H9 (cell line): ENCODE results near the gene ST6GAL1. TPM values are rescaled to one million over a fixed set of nuclear protein-coding genes. Genes with fewer than 3 reads are reported as not detected.

Experiments
- DNase-seq: peaks from one replicate; pipeline ENCODE4 v3.0.0-alpha.2; 2017
- H2AFZ ChIP-seq: one replicate; pipeline ENCODE4 v1.6.1; 2013; ENCODE audit warnings: mild to moderate bottlenecking, low read length, control low read depth, moderate library complexity
- H2AK5ac ChIP-seq: 2 replicates; pipeline ENCODE4 v1.6.1; 2013; ENCODE audit warnings: low read length, control low read depth, mixed read lengths; ENCODE audit not compliant: insufficient read length
- H2BK120ac ChIP-seq: one replicate; pipeline ENCODE4 v1.6.1; 2013; ENCODE audit warnings: low read depth, mild to moderate bottlenecking, low read length, control low read depth, inconsistent platforms; ENCODE audit not compliant: poor library complexity, severe bottlenecking
- H2BK12ac ChIP-seq: 2 replicates; pipeline ENCODE4 v1.6.1; 2013; ENCODE audit warnings: low read length, control low read depth, mixed read lengths, low read depth; ENCODE audit not compliant: insufficient read length
- H2BK15ac ChIP-seq: 2 replicates; pipeline ENCODE4 v1.6.1; 2013; ENCODE audit warnings: low read depth, low read length, control low read depth
- H2BK20ac ChIP-seq: one replicate; pipeline ENCODE4 v1.6.1; 2013; ENCODE audit warnings: low read depth, mild to moderate bottlenecking, low read length, control low read depth, inconsistent platforms; ENCODE audit not compliant: poor library complexity, severe bottlenecking
- H2BK5ac ChIP-seq: 2 replicates; pipeline ENCODE4 v1.6.1; 2013; ENCODE audit warnings: low read length, control low read depth, mixed read lengths; ENCODE audit not compliant: insufficient read length
- H3K14ac ChIP-seq: 2 replicates; pipeline ENCODE4 v1.6.1; 2013; ENCODE audit warnings: low read length, control low read depth; ENCODE audit not compliant: insufficient read depth
- H3K18ac ChIP-seq: 2 replicates; pipeline ENCODE4 v1.6.1; 2013; ENCODE audit warnings: low read depth, mild to moderate bottlenecking, mixed read lengths, low read length, control low read depth; ENCODE audit not compliant: insufficient read length
- H3K23ac ChIP-seq: 2 replicates; pipeline ENCODE4 v1.6.1; 2013; ENCODE audit warnings: low read length, control low read depth, mixed read lengths, low read depth; ENCODE audit not compliant: insufficient read length
- H3K23me2 ChIP-seq: 2 replicates; pipeline ENCODE4 v1.6.1; 2013; ENCODE audit warnings: low read depth, mild to moderate bottlenecking, mixed read lengths, low read length, control low read depth; ENCODE audit not compliant: insufficient read length, poor library complexity, severe bottlenecking
- H3K27ac ChIP-seq: 2 replicates; pipeline ENCODE4 v1.5.1; 2013; ENCODE audit warnings: low read length, control low read depth, mixed read lengths, low read depth; ENCODE audit not compliant: insufficient read length
- H3K27me3 ChIP-seq: 2 replicates; pipeline ENCODE4 v1.6.1; 2013; ENCODE audit warnings: low read length, control low read depth, inconsistent platforms; ENCODE audit not compliant: insufficient read depth
- H3K4ac ChIP-seq: 2 replicates; pipeline ENCODE4 v1.6.1; 2013; ENCODE audit warnings: low read depth, mild to moderate bottlenecking, control low read depth, inconsistent platforms, low read length, moderate library complexity
- H3K4me1 ChIP-seq: 2 replicates; pipeline ENCODE4 v1.6.1; 2013; ENCODE audit warnings: low read length, control low read depth, inconsistent platforms; ENCODE audit not compliant: insufficient read depth
- H3K4me2 ChIP-seq: 2 replicates; pipeline ENCODE4 v1.6.1; 2013; ENCODE audit warnings: low read length, control low read depth, mixed read lengths; ENCODE audit not compliant: insufficient read length, insufficient read depth
- H3K56ac ChIP-seq: 2 replicates; pipeline ENCODE4 v1.6.1; 2013; ENCODE audit warnings: low read depth, mild to moderate bottlenecking, mixed read lengths, low read length, control low read depth; ENCODE audit not compliant: insufficient read length
- H3K79me1 ChIP-seq: 2 replicates; pipeline ENCODE4 v1.6.1; 2013; ENCODE audit warnings: low read depth, mild to moderate bottlenecking, moderate library complexity, low read length, control low read depth, inconsistent platforms; ENCODE audit not compliant: insufficient read depth, poor library complexity, severe bottlenecking
- H3K79me2 ChIP-seq: 2 replicates; pipeline ENCODE4 v1.6.1; 2013; ENCODE audit warnings: low read length, control low read depth, inconsistent platforms; ENCODE audit not compliant: insufficient read depth
- H3K9ac ChIP-seq: 2 replicates; pipeline ENCODE4 v1.6.1; 2013; ENCODE audit warnings: low read length, control low read depth, mixed read lengths; ENCODE audit not compliant: insufficient read length; ENCODE audit errors: extremely low read depth
- H3K9me3 ChIP-seq: one replicate; pipeline ENCODE4 v1.6.1; 2013; ENCODE audit warnings: low read depth, low read length, inconsistent platforms; ENCODE audit not compliant: control insufficient read depth
- H3T11ph ChIP-seq: one replicate; pipeline ENCODE4 v1.6.1; 2013; ENCODE audit warnings: mild to moderate bottlenecking, low read length, control low read depth, inconsistent platforms
- H4K20me1 ChIP-seq: one replicate; pipeline ENCODE4 v1.6.1; 2013; ENCODE audit not compliant: control insufficient read depth, insufficient read length, insufficient read depth
- H4K5ac ChIP-seq: 2 replicates; pipeline ENCODE4 v1.6.1; 2013; ENCODE audit warnings: low read depth, mild to moderate bottlenecking, mixed read lengths, low read length, control low read depth; ENCODE audit not compliant: insufficient read length
- H4K8ac ChIP-seq: replicated peaks from 2 replicates; pipeline ENCODE4 v1.6.1; 2013; ENCODE audit warnings: low read length, control low read depth, mixed read lengths, low read depth; ENCODE audit not compliant: insufficient read length
- H4K91ac ChIP-seq: 2 replicates; pipeline ENCODE4 v1.6.1; 2013; ENCODE audit warnings: low read depth, mild to moderate bottlenecking, moderate library complexity, mixed read lengths, low read length, control low read depth; ENCODE audit not compliant: insufficient read length
- H3K27ac Mint-ChIP-seq, 3 experiments: 2 replicates in 2 of 3; 3 replicates in 1 of 3; pipeline ENCODE4 v1.8.0; 2020 to 2021; ENCODE audit warnings: mixed read lengths in 3 of 3, mild to moderate bottlenecking in 1 of 3, moderate library complexity in 1 of 3
- H3K27me3 Mint-ChIP-seq: 2 replicates; pipeline ENCODE4 v1.8.0; 2021; ENCODE audit warnings: low read depth, mild to moderate bottlenecking, moderate library complexity, mixed read lengths
- H3K36me3 Mint-ChIP-seq, 3 experiments: 2 replicates in 2 of 3; 3 replicates in 1 of 3; pipeline ENCODE4 v1.8.0; 2020 to 2021; ENCODE audit warnings: low read depth in 3 of 3, mixed read lengths in 3 of 3; ENCODE audit not compliant: insufficient read depth in 1 of 3
- H3K4me1 Mint-ChIP-seq, 2 experiments: 2 replicates each; pipeline ENCODE4 v1.8.0; 2020; ENCODE audit warnings: mixed read lengths in 2 of 2
- H3K4me3 Mint-ChIP-seq, 2 experiments: 2 replicates in 1 of 2; 3 replicates in 1 of 2; pipeline ENCODE4 v1.8.0; 2020 to 2021; ENCODE audit warnings: mild to moderate bottlenecking in 2 of 2, mixed read lengths in 2 of 2, moderate library complexity in 1 of 2
- H3K9me3 Mint-ChIP-seq, 2 experiments: 2 replicates in 1 of 2; 3 replicates in 1 of 2; pipeline ENCODE4 v1.8.0; 2020; ENCODE audit warnings: mild to moderate bottlenecking in 2 of 2, mixed read lengths in 2 of 2, moderate library complexity in 1 of 2
- CTCF ChIP-seq: fragments of 200-600 bp; sonication (generic); conservative IDR thresholded peaks from 3 replicates; pipeline ENCODE4 v1.8.0; 2021; ENCODE audit warnings: antibody characterized with exemption, mild to moderate bottlenecking
- WGBS: extraction: QIAGEN DNeasy Blood & Tissue Kit; methylation state at CpG from one replicate; pipeline ENCODE4 v1.1.7; 2013; ENCODE audit warnings: missing lambda C conversion rate, low lambda C conversion rate, mixed read lengths; ENCODE audit not compliant: insufficient read length; ENCODE audit errors: extremely low coverage; 5-methylcytosine and 5-hydroxymethylcytosine counted together
- total RNA-seq: library from RNA; stranded (reverse); gene quantifications from 2 replicates; pipeline ENCODE4 v1.2.1, GENCODE V29; 2021

Gene ST6GAL1
- total RNA-seq, 1 experiment from 2014 or later: 139 TPM

DNA sequence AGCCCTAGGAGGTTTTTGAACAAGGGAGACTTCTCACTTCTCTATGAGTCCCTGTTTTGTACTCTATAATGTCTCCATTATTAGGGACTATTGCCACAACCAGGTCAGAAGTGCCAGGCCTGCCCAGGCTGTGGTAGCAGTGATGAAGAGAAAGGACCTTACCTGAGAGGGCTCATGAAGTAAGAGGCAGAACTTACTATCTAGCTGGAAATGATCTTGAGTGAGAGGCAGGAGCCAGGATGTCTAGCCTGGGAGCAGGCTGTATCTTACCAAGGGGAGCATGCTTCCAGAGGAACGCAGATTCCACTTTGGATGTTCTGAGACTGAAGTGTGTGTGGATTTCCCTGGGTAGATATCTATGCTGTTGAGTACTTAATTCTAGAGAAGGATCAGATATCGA, 115.7 kb downstream of the ST6GAL1 start:
- DNase-seq: no peak
- H2BK120ac ChIP-seq: no peak overlapping the region
- no peaks in the 10 kb centered on the region for H3K9me3 ChIP-seq
- no peak overlapping the region for H3K18ac ChIP-seq
- H3K4ac ChIP-seq: no peak overlapping the region
- H4K5ac ChIP-seq: no peak overlapping the region
- Mint-ChIP-seq H3K4me3 (no peak overlapping the region), H3K36me3 (peaks cover 70 to 88% (median 87%) of the 10 kb centered on the region in 3 experiments), H3K27ac (no peak overlapping the region; a peak in 1 of 7 replicates), H3K27me3 (no peaks in the 10 kb centered on the region; the same call in 1 of the 2 replicates), H3K9me3 (peaks cover 0 to 5% of the 10 kb centered on the region in 2 experiments; a peak in 2 of 5 replicates), H3K4me1 (no peaks in the 10 kb centered on the region; a peak in 1 of 4 replicates)
- TF ChIP-seq CTCF: no peak
- H3K56ac ChIP-seq: no peak overlapping the region
- no peak overlapping the region for H3K27ac ChIP-seq
- H3K27me3 ChIP-seq: no peaks in the 10 kb centered on the region
- no peak overlapping the region for H2BK15ac ChIP-seq
- H3K79me2 ChIP-seq: no peaks in the 10 kb centered on the region; the same call in 1 of the 2 replicates
- no peak overlapping the region for H2AK5ac ChIP-seq
- H3K79me1 ChIP-seq: peaks cover 5% of the 10 kb centered on the region
- no peak overlapping the region for H2AFZ ChIP-seq
- H3K4me1 ChIP-seq: no peaks in the 10 kb centered on the region
- H2BK20ac ChIP-seq: no peak overlapping the region
- no peak overlapping the region for H3K9ac ChIP-seq
- no peaks in the 10 kb centered on the region for H4K20me1 ChIP-seq
- H4K8ac ChIP-seq: no peak overlapping the region
- H3K4me2 ChIP-seq: no peak overlapping the region
- no peak overlapping the region for H2BK5ac ChIP-seq
- H3K23ac ChIP-seq: no peak overlapping the region
- H3K23me2 ChIP-seq: no peaks in the 10 kb centered on the region
- H4K91ac ChIP-seq: no peak overlapping the region
- no peak overlapping the region for H3T11ph ChIP-seq
- no peak overlapping the region for H3K14ac ChIP-seq
- no peak overlapping the region for H2BK12ac ChIP-seq
- WGBS: no CpG with 5 or more reads among the region's 2 CpGs
